A673 (cell line): Measurements from ENCODE around the gene FRMD4B. TPM values are rescaled to one million over a fixed set of nuclear protein-coding genes. Genes with fewer than 3 reads are reported as not detected.

Experiments
- BruUV-seq: library from RNA; stranded (reverse); fragments of 400-500 nt; replicated peaks from 2 replicates; lab custom pipeline; 2021; lab: Mats Ljungman, UMichigan
- CTCF ChIA-PET: fragments of 300-600 bp; sonication (Branson Sonifier 250); formaldehyde crosslinking; loops from one replicate; lab custom pipeline; 2022; ENCODE audit warnings: antibody characterized with exemption; lab: Charles Lee
- POLR2A ChIA-PET: fragments of 300-600 bp; sonication (Branson Sonifier 250); formaldehyde crosslinking; loops from one replicate; lab custom pipeline; 2022; ENCODE audit warnings: antibody characterized with exemption; ENCODE audit not compliant: low non-redundant PET; lab: Charles Lee
- DNase-seq: peaks from one replicate; pipeline ENCODE4 v3.0.0-alpha.2; 2015; ENCODE audit warnings: low spot score
- H3K27ac ChIP-seq: fragments of 200-600 bp; sonication (generic); 2 replicates; pipeline ENCODE4 v1.5.1; 2016; ENCODE audit warnings: mixed run types, low read depth, mild to moderate bottlenecking, mixed read lengths, antibody characterized with exemption, low read length; ENCODE audit not compliant: poor library complexity, severe bottlenecking
- H3K27me3 ChIP-seq: fragments of 200-600 bp; sonication (generic); replicated peaks from 2 replicates; pipeline ENCODE4 v1.6.1; 2017; ENCODE audit warnings: mixed run types, low read depth, mild to moderate bottlenecking, mixed read lengths, antibody characterized with exemption, low read length; ENCODE audit not compliant: insufficient read depth, poor library complexity
- H3K36me3 ChIP-seq: fragments of 200-600 bp; sonication (generic); 2 replicates; pipeline ENCODE4 v1.6.1; 2016; ENCODE audit warnings: mixed run types, mild to moderate bottlenecking, mixed read lengths, antibody characterized with exemption, low read length; ENCODE audit not compliant: insufficient read depth, poor library complexity, severe bottlenecking
- H3K4me1 ChIP-seq: fragments of 200-600 bp; sonication (generic); 2 replicates; pipeline ENCODE4 v1.6.1; 2017; ENCODE audit warnings: mixed run types, mild to moderate bottlenecking, mixed read lengths, antibody characterized with exemption, low read length; ENCODE audit not compliant: insufficient read depth, poor library complexity, severe bottlenecking
- H3K4me3 ChIP-seq: fragments of 200-600 bp; sonication (generic); 2 replicates; pipeline ENCODE4 v1.5.1; 2016; ENCODE audit warnings: low read depth, mixed run types, mild to moderate bottlenecking, mixed read lengths, low read length; ENCODE audit not compliant: poor library complexity, severe bottlenecking
- H3K9me3 ChIP-seq: fragments of 200-600 bp; sonication (generic); 2 replicates; pipeline ENCODE4 v1.6.1; 2016; ENCODE audit warnings: mixed run types, low read depth, mild to moderate bottlenecking, mixed read lengths, antibody characterized with exemption, low read length; ENCODE audit not compliant: poor library complexity, severe bottlenecking
- CTCF ChIP-seq: fragments of 300-800, 200-600 bp; sonication (generic); conservative IDR thresholded peaks from 2 replicates; pipeline ENCODE4 v1.5.1; 2017; ENCODE audit warnings: low read depth, mild to moderate bottlenecking, antibody characterized with exemption, low read length, moderate library complexity, mixed read lengths
- EZH2 ChIP-seq: fragments of 200-600 bp; sonication (generic); IDR thresholded peaks from 2 replicates; pipeline ENCODE4 v1.6.1; 2017; ENCODE audit warnings: borderline replicate concordance, low read depth, mild to moderate bottlenecking, mixed read lengths, antibody characterized with exemption, low read length; ENCODE audit not compliant: poor library complexity, severe bottlenecking
- intact Hi-C: fragments of 100-400 bp; cut with micrococcal nuclease; formaldehyde crosslinking; loops from one replicate; pipeline ENCODE4 v1.10.0; 2022; ENCODE audit not compliant: unreplicated experiment
- total RNA-seq: library from RNA; stranded (reverse); gene quantifications from 2 replicates; pipeline ENCODE4 v1.2.3, GENCODE V29; 2021

The FRMD4B gene
- total RNA-seq, 1 experiment from 2014 or later: 0.21 TPM

GRCh38 chr3:69292185-69292584, 93.7 kb downstream of the FRMD4B start:
- H3K36me3 ChIP-seq: no peaks in the 10 kb centered on the region
- no peaks in the 10 kb centered on the region for H3K9me3 ChIP-seq
- no peak overlapping the region for H3K27ac ChIP-seq
- H3K4me3 ChIP-seq: no peak overlapping the region
- no peak for DNase-seq
- TF ChIP-seq EZH2: no peak
- no peak for TF ChIP-seq CTCF
- intact Hi-C loops: no loop called here
- H3K27me3 ChIP-seq: no peaks in the 10 kb centered on the region
- no peaks in the 10 kb centered on the region for H3K4me1 ChIP-seq
- ChIA-PET POLR2A (no interaction called here), CTCF (no interaction called here)
- no TSS peak for BruUV-seq

GRCh38 chr3:69290430-69290829, 95.5 kb downstream of the FRMD4B start:
- H3K4me1 ChIP-seq: no peaks in the 10 kb centered on the region

GRCh38 chr3:69290006-69290405, 95.9 kb downstream of the FRMD4B start:
- H3K4me3 ChIP-seq: no peak overlapping the region
- H3K4me1 ChIP-seq: no peaks in the 10 kb centered on the region
- TF ChIP-seq EZH2 (no peak), CTCF (no peak)
- no peak for DNase-seq
- H3K9me3 ChIP-seq: no peaks in the 10 kb centered on the region
- no peak overlapping the region for H3K27ac ChIP-seq
- intact Hi-C loops: no loop called here
- ChIA-PET CTCF (no interaction called here), POLR2A (no interaction called here)
- BruUV-seq: no TSS peak
- H3K36me3 ChIP-seq: no peaks in the 10 kb centered on the region
- H3K27me3 ChIP-seq: no peaks in the 10 kb centered on the region

More at GRCh38 chr3:69290430-69290829, 95.5 kb downstream of the FRMD4B start:
- H3K4me3 ChIP-seq: no peak overlapping the region
- CTCF ChIA-PET: no interaction called here
- H3K27ac ChIP-seq: no peak overlapping the region
- H3K36me3 ChIP-seq: no peaks in the 10 kb centered on the region
- no peaks in the 10 kb centered on the region for H3K9me3 ChIP-seq
- intact Hi-C loops: no loop called here
- no peak for DNase-seq
- TF ChIP-seq EZH2: no peak
- no peak for TF ChIP-seq CTCF
- no peaks in the 10 kb centered on the region for H3K27me3 ChIP-seq
- POLR2A ChIA-PET: no interaction called here
- no TSS peak for BruUV-seq
